GDM1 (cell line): ENCODE results near the gene CENPP.

Experiments used
- DNase-seq: peaks from one replicate; lab custom pipeline; 2025; lab: John Stamatoyannopoulos, UW

The CENPP gene

DNA sequence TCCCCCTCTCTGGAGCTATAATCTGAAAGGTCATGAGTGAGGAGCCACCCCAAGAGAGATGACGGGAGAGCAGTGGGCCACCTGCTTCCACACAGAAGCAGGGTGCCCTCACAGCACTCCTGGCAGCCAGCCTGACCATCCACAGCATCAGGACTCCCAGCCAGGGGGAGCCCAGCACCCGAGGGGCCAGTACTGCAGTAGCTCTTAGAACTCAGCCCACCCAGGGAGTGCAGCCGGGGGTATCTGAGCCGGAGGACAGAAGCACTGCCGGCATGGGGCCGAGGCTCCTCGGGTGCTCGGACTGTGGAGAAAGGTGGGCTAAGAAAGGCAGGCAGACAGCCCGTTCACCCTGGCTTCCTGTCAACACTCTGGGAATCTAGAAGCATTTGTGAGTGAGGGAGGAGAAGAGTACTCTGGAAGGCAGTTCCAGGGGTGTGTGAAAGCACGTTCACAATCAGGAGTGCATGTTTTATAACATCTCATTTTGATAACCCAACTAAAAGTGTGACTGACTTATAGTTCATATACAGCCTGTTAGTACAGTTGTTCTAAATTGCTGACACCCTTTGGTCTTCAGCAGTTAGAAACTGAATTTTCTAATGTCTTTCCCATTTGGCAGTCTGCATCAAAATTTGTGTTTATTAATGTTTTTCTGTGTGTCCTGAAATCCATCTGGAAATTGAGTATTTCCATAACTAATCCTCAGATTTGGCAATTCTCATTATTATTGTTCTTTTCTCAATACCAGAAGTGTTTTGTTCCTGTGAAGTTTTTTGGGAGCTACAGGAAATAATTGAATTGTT, 182.5 kb downstream of the CENPP start:
- DNase-seq, result no peak

DNA sequence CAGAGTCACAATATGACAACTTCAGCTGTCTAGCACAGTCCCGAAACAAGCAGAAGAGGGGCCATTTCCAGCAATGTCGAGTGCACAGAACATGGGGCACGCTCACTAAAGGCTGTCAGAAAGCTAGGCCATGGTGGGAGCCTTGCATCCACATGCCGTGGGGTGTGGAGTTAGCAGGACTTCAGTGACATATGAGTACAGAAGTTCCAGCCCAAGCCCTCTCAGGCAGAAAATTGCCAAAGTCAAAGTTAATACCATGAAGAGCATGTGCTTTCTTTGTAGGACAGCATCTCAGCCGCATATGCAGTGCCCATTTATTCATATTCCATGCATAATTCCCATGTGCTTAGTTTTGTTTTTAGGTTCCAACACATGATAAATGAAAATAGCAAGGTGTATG, 183.3 kb downstream of the CENPP start:
- no peak for DNase-seq

DNA sequence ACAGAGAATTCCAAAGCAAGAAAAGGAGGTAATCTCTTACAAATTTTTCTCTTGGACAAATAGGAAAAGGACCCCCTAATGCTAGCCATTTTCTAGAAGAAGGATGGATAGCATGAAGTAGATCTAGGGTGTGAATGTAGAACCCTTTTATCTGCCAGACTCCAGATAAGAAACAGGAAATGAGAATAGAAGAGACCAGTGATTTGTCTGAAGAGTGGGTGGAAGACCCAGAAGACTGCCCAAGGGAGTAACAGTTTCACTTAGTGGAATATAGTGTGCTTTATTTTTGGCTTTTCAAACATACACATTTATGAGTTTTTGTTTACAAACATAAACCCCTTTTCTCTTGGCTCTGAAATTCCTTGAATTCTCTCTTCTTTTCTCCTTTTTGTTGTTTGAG, 185.0 kb downstream of the CENPP start:
- no peak for DNase-seq

DNA sequence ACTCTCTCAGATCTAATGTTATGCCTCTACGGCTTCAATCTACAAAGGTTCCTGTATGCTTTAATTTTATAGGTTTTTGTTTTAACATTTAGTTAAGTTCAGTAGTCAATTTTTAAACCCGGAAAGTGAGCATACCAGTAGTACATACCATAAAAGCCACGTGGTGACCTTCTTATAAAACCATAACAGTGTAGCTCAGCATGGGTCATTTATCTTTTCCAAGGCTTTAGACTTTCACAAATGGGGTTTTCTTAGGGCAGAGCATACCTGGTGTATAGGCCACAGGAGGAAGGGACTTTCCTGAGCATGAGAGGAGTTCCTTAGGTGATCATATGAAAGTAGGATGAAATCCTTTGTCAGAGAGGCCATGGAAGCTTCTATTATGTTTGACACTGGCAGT, 186.9 kb downstream of the CENPP start:
- DNase-seq, result no peak

DNA sequence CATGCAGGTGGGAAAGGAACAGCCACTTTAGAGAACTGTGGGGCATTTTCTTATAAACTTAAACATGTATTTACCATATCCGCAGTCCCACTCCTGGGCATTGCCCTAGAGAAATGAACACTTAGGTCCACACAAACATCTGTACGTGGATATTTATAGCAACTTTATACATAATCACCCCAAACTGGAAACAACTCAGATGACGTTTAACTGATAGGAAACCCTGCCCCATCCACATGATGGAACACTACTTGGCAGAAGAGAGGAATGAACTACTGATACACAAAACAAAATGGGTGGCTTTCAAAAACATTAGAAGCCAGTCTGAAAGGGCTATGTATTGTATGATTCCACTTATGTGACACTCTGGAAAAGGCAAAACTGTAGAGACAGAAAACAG, 187.6 kb downstream of the CENPP start:
- no peak for DNase-seq

DNA sequence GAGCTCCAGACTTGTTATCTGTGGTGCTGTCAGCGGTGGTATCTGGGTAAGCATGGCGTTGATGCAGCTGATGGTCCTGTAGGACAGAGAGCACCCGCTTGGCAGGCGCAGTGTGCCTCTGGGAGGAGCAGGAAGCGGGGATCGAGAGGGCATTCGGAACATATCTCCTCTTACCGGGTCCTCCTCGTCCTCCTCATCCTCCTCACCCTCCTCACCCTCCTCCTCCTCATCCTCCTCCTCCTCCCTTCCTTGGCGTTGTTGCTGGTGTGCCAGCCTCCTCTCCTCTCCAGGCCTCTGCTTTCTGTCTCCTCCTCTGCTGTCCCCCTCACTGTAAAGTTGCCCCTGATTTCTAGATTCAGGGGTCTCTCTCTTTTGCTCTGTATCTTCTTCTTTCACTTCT, 188.9 kb downstream of the CENPP start:
- DNase-seq, result no peak

DNA sequence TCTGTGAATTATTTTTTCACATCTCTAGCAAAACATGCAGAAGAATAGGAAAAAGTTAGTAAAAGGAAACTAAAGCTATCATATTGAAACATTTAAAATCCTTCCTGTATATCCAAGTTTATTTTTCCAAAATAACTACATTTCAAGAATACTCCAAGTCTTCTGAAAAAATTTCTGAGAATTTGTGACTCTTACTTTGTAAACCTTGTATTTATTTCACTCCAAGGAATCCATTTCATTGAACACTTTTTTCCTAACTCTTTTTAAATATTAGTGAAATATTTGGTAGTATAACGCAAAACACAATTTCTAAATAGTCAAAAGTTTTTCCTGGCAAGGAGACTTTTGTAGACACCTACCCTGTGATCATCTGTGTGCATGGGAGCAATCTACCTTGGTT, 190.8 kb downstream of the CENPP start:
- no peak for DNase-seq

DNA sequence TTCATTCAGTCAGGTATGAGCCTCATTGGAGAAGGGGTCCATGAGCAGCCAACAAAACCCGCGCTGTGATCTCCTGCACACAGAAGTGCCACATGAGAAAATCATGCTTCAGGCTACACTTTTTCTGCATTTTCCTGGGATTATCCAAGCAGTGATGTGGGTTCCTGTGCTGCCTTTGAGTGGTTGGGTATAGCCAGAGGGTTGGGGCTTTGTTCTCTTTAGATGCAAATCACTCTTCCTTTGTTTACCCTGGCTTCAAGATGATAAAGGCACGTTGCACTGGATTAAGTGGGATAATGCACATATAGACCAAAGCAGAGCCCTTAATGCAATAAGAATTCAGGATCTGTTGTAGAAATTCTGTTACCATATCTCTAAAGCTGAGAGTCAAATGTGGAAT, 191.3 kb downstream of the CENPP start:
- DNase-seq, result no peak

DNA sequence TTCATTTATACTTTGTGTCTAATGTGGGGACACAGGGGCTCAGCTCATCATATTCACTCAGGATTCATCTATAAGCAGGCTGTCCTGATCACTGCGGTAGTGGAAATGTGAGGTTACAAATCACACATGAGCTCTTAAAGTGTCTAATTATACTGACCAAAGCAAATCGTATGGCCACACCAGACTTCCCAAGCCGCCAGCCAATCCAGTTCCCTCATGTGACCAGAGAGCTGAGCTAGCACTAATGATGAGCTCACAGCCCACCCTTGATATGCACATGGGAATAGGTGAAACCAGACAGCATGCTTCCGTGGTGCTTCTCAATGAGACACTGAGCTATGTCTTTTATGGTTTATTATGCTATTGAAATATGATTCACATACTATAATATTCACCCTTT, 192.4 kb downstream of the CENPP start:
- no peak for DNase-seq

DNA sequence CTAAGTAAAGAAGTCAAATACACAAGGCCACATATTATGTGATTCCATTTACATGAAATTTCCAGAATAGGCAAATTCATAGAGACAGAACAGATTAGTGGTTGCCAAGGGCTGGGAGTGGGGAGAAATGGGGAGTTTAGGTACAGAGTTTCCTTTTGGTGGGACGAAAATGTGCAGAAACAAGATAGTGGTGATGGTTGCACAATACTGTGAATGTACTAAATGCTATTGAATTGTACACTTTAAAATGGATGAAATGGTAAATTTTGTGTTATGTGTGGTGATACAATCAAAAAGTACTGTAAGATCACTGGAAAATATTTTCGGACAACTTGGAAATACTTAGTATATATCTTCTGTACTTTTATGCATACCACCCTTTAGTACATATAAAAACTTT, 195.1 kb downstream of the CENPP start:
- no peak for DNase-seq

DNA sequence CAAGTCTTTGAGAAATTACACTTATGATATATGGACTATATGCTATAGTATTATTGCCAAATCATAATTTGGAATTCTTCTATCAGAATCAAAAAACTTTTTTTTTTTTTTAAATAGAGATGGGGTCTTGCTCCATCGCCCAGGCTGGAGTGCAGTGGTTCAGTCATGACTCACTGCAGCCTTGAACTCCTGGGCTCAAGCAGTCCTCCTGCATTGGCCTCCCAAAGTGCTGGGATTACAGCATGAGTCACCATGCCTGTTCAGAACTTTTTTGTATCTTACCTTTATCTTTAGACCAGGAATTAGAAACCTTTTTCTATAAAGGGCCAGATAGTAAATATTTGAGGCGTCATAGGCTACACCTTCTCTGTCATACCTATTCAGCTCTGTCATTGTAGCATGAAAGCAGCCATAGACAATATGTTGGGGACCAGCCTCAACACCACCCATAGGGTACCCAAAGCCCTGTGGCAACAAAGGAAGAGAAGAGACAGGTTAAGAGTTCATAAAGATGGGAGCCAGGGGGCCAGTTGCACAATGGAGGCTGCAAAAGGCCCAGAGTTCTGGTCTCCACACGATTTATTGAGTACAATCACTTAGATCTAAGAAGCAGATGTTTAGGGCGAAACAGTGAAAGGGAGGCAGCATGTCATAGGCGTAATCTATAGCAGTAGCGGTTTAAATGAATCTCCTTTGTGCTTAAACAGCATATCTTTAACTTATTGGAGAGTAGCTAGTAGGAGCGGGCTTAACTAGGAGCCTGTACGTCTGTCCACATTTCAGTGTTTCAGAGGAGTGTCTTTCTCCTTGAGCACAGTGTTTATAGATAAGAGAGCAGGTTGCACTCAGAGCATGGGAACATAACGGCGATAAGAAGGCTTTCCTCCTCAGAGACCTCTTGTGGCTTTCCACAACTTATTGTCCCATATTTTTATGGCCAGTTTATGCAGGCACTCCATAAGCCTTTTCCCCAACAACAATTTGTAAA, 197.5 kb downstream of the CENPP start:
- no peak for DNase-seq

DNA sequence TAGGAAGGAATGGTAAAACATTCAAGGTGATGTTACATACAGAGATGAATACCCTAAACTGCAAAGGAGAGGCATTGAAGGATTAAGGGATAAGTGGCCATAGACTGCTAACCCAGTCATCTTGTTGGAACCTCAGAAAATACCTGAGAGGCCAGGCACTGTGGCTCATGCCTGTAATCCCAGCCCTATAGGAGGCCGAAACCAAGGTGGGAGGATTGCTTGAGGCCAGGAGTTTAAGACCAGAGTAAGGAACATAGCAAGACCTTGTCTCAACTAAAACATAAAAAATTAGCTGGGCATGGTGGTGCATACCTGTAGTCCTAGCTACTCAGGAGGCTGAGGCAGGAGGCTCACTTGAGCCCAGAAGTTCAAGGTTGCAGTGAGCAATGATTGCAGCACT, 199.1 kb downstream of the CENPP start:
- no peak for DNase-seq

DNA sequence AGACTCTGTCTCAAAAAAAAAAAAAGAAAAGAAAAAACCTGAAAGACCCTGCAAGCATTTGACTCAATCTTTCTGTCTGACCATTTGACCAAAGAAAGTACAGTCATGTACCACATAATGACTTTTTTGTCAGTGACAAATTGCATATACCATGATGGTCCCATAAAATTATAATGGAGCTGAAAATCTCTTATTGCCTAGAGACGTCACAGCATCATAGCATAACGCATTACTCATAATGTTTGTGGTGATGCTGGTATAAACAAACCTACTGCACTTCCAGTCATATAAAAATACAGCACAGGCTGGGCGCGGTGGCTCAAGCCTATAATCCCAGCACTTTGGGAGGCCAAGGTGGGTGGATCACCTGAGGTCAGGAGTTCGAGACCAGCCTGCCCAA, 199.6 kb downstream of the CENPP start:
- DNase-seq, result no peak

DNA sequence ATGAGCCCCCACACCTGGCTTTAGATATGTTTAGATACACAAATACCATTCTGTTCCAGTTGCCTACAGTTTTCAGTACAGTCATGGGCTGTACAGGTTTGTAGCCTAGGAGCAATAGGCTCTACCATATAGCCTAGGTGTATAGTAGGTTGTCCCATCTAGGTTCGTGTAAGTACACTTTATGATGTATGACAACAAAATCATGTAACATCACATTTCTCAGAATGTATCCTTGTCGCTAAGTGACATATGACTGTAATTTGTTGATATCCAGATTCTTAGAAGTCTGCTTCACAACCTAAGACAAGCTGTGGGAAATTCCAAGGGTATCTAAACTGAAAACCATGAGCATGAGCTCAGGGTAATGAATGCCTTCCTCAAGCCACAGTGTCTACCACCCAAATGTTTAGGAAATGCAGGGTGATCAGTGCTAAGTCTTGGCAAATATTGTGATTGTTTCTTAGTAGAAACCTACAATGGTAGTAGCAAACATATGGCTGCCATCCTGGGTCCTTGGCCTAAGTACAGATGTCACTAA, 201.6 kb downstream of the CENPP start:
- DNase-seq, result no peak

DNA sequence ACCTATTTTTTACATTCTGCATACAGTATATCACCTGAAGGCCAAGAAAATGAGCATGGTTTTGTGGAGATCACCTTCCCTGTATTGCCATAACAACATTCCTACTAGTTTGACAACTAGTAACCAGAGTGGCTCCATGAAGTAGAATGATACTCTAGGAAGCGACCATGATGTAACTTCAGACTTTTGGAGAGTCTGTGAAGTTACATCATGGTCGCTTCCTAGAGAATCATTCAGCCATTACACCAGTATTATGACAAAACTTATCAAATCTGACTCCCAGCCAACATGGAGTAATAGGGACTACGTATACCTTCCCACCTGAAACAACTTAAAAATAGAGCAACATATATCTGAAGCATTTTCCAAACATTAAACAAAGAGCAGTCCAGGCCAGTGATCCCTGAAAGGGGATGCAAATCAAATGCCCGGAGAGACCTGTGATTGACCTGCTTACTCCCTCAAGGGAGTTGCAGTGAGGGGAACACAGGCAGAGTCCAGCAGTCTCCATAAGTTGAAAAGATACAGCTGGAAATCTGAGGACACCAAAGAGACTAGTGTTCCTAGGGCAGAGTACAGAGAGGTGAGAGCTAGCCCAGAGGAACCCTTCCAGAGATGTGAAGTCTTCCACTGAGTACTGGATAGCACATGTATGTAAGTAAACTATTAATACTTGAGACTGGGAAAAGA, 202.2 kb downstream of the CENPP start:
- DNase-seq, result no peak

DNA sequence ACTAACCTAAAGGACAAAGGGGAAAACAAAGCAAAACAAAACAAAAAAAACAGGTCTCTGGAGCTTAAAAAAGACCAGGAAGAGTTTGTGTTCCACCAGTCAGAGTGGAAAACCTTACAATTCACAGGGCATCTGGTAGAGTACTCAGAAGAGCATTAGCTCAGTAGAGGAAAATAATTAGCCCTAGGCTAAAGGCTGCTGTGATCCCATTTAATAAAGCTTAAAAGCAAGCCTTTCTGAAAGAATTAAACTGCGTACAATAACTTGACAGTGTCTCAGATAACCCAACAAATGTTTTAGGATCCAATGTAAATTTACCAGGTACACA, 202.7 kb downstream of the CENPP start:
- no peak for DNase-seq

DNA sequence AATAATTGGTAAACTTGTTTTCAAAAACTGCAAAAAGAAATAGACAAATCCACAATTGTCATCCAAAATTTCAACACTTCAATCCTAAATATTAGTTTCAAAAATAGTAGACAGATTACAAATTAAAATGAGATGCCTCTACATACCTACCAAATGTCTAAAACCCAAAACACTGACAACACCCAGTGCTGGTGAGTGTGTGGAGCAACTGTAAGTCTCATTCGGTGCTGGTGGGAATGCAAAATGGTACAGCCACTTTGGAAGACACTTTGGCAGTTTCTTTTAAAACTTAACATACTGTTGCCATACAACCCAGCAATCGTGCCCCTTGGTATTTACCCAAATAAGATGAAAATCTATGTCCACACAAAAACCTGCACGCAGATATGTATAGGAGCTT, 203.4 kb downstream of the CENPP start:
- no peak for DNase-seq

DNA sequence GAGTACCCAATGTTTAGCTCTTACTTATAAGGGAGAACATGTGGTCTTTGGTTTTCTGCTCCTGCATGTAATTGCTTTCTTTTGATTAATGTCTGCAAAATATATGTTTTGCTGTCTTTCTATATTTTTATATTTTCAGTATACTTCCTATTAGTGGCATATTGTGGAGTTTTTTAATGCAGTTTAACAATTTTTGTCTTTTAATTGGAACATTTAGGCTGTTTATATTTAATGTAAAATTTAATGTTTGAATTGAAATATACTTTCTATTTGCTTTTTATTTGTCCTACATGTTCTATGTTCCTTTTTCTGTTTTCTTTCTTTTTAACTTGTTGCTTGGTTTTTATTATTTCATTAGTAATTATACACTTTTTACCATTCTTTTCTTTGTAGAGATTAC, 205.1 kb downstream of the CENPP start:
- no peak for DNase-seq

DNA sequence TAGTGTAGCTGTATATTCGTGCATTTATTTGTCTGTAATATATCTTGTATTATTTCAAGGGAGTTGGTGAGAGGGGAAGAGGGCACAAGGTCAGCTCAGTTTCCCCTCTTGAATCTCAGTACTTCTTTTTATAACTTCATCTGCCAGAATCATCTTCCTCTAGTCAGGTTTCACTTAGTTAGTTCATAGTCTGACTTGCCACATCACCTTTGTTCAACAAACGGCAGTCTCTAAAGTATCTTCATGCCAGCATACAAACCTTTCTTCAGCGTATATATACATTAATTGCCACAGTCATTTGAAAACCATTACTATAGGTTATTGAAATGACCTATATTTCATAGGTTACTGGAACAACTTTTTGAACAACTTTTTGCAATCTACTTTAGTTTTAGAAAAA, 208.5 kb downstream of the CENPP start:
- no peak for DNase-seq

DNA sequence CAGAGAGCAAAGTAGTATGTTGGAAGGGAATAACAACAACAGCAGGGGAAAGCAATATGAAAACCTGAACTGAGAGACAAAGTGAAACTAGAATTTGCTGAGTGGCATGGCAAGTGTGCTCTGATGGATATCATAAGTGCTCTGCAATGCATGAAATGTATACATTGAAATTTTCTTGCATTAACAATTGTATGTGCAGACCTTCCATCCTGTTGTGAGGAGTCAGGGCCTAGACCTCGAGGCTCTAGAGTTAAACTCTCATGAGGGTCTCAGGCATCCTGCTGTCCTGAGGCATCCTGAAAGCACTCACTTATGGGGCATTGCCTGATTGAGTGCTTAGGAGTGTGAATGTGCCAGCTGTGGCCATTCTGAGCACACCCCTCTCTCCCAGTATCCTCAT, 208.9 kb downstream of the CENPP start:
- DNase-seq, result no peak

DNA sequence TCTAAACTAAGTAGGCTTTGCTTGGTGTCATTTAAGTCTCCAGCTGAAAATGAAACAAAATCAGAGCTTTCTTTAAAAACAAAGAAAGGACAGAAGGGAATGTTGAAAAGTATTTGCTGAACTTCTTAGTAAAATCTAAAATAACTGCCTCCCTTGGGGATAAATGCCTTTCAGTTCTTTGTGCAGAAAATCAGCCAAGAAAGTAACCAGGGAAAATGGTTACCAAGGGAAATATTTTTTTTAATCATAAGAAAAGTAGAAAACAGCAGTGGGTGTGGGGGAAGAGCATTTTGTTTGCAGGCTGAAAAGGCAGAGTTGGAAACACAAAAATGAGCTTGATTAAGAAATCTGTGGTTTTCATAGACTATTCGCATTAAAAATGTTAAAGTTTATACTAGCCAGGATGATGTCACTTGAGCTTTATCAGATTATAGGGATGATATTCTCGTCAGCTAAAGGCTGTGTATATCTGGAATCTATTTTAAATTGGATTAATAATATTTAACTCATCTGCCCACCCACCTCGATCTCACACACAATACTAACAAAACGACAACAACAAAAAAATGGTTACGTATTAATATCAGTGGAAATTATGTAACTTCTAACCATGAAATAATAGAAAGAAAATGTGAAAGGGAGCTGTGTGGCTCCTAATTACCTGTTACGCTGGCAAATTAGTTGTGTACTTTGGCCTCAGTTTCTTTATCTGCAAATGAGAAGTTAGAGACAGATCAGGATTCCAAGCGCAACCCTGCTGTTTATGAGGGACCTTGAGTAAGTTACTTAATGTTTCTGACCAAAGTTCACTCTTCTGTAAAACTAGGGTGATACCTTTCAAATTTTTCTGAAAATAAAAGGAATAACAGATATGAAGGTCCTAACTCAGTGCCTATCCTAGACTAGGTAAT, 210.4 kb downstream of the CENPP start, which contains the start of gene ECM2:
TSS of gene ECM2 (minus strand) at position 51 of the 911 bp plus-strand sequence. CDS start 13,124 bp downstream, outside the sequence.
- DNase-seq, result no peak
